ENCODE measurements around the gene ZP1.

The ZP1 gene

DNA sequence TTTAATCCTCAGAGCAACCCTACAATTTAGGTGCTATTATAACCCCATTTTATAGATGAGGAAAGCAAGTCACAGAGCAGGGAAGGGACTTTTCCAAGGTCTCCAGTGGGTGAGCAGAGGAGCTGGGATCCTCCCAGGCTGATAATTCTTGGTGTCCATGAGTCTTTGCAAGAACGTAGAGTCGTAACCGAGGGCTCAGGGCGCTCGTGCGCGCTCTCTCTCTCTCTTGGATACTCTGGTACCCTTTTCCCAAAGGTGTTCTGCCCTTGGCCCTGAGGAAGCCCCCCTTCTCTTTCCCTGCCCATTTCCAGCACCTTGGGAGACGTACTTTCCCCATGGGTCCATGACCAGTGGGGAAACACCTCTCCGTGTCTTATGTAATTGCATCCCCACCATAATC, 5.2 kb upstream of the ZP1 start:
- TF ChIP-seq, protein P1, sequence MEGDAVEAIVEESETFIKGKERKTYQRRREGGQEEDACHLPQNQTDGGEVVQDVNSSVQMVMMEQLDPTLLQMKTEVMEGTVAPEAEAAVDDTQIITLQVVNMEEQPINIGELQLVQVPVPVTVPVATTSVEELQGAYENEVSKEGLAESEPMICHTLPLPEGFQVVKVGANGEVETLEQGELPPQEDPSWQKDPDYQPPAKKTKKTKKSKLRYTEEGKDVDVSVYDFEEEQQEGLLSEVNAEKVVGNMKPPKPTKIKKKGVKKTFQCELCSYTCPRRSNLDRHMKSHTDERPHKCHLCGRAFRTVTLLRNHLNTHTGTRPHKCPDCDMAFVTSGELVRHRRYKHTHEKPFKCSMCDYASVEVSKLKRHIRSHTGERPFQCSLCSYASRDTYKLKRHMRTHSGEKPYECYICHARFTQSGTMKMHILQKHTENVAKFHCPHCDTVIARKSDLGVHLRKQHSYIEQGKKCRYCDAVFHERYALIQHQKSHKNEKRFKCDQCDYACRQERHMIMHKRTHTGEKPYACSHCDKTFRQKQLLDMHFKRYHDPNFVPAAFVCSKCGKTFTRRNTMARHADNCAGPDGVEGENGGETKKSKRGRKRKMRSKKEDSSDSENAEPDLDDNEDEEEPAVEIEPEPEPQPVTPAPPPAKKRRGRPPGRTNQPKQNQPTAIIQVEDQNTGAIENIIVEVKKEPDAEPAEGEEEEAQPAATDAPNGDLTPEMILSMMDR (IDR thresholded peaks at IDR 0.05; ENCODE audit: insufficient read depth, low read length, missing control alignments): no peak
- POLR2A ChIA-PET: no interaction called here
- CTCF ChIA-PET: no interaction called here
- H3K4me3 ChIP-seq (ENCODE audit: low read depth, low read length): no peak overlapping the region
- no peak for DNase-seq (ENCODE audit: low read depth, low spot score)

DNA sequence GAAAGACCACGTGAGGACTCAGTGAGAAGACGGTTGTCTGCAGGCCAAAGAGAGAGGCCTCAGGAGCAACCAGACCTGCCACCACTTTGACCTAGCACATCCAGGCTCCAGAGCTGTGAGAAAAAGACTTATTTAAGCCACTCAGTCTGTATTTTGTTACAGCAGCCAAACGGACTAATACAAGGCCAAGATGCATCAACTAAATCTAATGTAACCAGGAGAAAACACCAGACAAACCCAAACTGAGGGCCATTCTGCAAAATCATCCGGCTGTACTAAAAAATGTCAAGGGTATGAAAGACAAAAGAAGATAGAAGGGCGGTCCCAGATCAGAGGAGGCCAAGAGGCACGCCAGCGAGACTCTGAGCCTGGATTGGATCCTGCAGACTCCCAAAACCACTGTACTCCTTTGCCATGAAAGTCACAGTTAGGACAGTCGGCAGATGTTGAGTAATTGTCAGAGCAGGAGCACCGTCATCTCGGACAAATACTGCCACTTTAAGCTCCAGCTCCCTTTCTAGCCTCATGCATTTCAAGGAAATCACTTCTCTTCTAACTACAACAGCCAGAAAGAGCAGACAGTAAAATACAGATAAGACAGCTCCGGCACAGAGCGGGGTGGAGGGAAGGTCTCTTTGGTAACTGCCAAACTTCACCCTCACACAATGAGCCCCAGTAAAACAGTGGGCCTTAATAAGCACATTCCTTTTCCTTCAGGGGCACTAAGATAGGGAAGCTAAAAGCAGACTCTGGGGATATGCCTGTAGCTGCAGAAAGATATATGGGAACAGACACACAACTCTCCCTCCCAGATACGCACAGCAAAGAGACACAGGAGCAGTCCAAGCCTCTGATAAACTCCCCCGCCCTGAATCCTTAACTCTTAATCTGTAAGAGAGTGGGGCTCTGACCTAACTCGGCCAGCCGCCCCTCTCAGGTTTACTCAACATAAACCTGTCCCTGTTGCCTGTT, 3.5 kb upstream of the ZP1 start:
- POLR2A ChIA-PET: no interaction called here
- H3K4me3 ChIP-seq (ENCODE audit: low read depth, low read length): no peak overlapping the region
- DNase-seq (ENCODE audit: low read depth, low spot score): no peak
- TF ChIP-seq, protein P1 (IDR thresholded peaks at IDR 0.05; ENCODE audit: insufficient read depth, low read length, missing control alignments): no peak
- CTCF ChIA-PET: interaction anchor here (1.1 kb wide), 1 partner anchor 33 kb away, joined by 4 read pairs; no protein-coding TSS in a partner anchor

DNA sequence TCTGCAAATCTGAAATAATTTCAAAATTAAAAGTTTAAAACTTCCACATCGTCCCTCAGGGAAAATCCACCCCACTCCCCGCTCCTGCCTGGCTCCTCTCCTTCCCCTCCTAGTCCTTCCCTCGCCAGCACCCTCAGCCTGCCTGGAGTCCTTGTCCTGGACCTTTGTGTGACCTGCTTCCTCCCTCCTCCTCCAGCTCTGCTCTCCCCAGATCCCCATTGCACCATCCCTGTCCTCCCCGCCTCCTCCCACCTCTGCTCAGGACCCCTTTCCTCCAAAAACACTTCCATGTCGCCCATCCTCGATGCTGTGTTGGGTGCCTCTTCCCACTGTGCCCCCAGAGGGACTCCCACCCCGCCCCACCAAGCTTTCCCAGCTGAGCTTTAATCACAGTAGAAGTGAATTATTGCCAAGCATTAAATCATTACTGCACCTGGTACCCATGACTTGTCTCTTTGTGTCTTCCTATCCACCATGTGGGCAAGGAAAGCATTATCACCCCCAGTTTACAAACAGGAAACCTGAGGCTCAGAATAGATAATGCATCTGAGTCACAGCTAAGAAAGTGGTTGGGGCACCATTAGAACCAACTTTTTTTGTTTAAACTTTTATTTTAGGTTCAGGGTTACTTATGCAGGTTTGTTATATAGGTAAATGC, 2.4 kb upstream of the ZP1 start:
- DNase-seq (ENCODE audit: low read depth, low spot score): no peak
- TF ChIP-seq, protein P1 (IDR thresholded peaks at IDR 0.05; ENCODE audit: insufficient read depth, low read length, missing control alignments): no peak
- CTCF ChIA-PET: interaction anchor here (1.1 kb wide), 1 partner anchor 34 kb away, joined by 4 read pairs; no protein-coding TSS in a partner anchor
- POLR2A ChIA-PET: no interaction called here
- no peak overlapping the region for H3K4me3 ChIP-seq (ENCODE audit: low read depth, low read length)

DNA sequence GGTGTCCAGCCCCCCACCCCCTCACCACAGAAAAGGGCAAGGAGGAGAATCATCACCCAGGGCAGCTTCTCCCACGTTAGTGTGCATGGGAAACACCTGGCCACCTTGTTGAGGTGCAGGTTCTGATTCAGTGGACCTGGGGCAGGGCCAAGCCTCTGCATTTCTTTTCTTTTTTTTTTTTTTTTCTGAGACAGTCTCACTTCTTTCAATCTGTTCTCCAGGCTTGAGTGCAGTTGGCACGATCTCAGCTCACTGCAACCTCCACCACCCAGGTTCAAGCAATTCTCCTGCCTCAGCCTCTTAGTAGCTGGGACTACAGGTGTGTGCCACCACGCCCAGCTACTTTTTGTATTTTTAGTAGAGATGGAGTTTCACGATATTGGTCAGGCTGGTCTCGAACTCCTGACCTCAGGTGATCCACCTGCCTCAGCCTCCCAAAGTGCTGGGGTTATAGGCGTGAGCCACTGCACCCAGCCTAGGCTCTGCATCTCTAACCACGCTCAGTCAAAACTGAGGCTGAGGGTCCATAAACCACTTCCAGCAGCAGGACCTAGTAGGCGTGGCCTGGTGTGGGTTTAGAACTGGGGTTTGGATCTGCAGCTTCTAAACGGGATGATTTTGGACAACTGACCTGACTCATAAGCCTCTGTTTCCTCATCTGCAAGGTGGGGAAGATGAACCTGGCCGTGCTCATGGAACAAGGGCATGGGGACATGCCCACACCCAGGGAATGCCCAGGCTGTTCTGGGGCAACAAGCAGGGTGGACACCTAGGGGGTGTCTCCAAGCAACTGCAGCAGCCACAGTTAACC, 734 bp downstream of the ZP1 start:
- TF ChIP-seq, protein P1 (IDR thresholded peaks at IDR 0.05; ENCODE audit: insufficient read depth, low read length, missing control alignments): no peak
- no peak for DNase-seq (ENCODE audit: low read depth, low spot score)
- CTCF ChIA-PET: interaction anchor here (1.2 to 3.2 kb wide), 5 partner anchors 16 to 37 kb away, joined by 3 to 20 read pairs (median 5); no protein-coding TSS in a partner anchor
- H3K4me3 ChIP-seq (ENCODE audit: low read depth, low read length): no peak overlapping the region
- POLR2A ChIA-PET: no interaction called here

DNA sequence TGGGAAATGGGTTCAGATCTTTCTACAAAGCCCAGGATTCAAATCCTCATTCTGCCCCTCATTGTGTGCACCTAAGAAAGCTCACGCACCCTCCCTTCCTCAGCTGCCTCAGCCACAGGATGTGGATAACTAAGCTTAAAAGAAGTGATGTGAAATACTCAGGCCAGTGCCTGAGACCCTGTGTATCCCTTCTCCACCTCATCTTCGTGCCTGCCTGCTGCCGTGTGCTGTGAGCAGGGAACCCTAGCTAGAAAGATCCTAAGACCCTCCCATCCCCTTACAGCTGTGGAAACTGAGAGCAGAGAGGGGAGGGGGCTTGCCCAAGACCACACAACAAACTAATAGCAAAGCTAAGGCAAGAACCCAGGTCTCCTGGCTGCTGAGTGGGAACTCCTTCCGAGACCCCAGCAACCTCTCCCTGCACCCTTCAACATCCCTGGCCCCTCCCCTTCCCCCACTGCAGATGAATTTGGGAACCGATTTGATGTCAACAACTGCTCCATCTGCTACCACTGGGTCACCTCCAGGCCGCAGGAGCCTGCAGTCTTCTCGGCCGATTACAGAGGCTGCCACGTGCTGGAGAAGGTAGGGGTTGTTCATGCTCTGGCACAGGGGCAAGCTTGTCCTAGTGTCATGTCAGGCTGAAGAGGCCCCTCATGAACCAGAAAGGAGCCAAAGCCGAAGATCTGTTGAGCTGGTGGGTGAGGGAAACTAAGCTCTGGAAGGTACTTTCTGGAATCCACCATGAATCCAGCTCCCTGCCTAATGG, 1.5 kb downstream of the ZP1 start:
- no peak overlapping the region for H3K4me3 ChIP-seq (ENCODE audit: low read depth, low read length)
- POLR2A ChIA-PET: no interaction called here
- CTCF ChIA-PET: interaction anchor here (1.0 to 3.2 kb wide), 4 partner anchors 19 to 38 kb away, joined by 3 to 20 read pairs (median 6); no protein-coding TSS in a partner anchor
- TF ChIP-seq, protein P1 (IDR thresholded peaks at IDR 0.05; ENCODE audit: insufficient read depth, low read length, missing control alignments): no peak
- no peak for DNase-seq (ENCODE audit: low read depth, low spot score)

Data from AG04449 (cell line).